ENCODE measurements around the gene FER1L5.
"Not testable (repeated sequence)": the region's sequence is repeated elsewhere in the genome, so short reads cannot be mapped to it uniquely, and the experiment has no call there.

FER1L5 gene

GRCh38 chr2:96633641-96634040 lies 8.9 kb upstream of the FER1L5 start:
- in situ Hi-C loops (cut with HindIII; ENCODE audit: low sequenced_read_pairs): no loop called here

DNA sequence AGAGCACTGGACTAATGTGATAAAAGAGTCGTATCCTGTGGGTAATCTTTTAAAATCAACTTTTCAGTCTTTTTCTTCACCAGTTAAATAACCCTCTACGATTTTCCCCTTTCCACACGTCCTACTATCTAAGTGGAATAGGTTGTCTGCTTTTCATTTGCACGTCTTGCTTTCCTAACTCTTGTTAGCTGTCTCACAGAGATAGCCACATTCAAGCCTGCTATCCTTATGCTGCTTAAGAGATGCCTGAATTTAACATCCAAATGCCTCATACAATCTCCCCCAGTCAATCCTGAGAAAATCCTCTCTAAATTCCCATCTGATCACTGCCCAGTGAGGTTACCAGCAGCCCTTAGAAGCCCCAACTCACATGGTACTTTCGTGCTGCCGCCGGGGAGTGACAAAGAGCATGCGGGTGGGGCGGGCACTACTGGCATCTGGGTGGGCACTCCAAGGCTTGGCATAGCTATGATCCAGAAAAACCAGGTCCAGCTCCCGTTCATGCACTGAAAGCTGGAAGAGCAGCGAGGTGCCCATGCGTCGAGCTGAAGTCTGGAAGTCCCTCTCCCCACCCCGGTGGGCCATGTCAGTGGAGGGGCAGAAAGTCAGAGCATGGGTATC lies 5.9 kb upstream of the FER1L5 start:
- in situ Hi-C loops (cut with HindIII; ENCODE audit: low sequenced_read_pairs): no loop called here

DNA sequence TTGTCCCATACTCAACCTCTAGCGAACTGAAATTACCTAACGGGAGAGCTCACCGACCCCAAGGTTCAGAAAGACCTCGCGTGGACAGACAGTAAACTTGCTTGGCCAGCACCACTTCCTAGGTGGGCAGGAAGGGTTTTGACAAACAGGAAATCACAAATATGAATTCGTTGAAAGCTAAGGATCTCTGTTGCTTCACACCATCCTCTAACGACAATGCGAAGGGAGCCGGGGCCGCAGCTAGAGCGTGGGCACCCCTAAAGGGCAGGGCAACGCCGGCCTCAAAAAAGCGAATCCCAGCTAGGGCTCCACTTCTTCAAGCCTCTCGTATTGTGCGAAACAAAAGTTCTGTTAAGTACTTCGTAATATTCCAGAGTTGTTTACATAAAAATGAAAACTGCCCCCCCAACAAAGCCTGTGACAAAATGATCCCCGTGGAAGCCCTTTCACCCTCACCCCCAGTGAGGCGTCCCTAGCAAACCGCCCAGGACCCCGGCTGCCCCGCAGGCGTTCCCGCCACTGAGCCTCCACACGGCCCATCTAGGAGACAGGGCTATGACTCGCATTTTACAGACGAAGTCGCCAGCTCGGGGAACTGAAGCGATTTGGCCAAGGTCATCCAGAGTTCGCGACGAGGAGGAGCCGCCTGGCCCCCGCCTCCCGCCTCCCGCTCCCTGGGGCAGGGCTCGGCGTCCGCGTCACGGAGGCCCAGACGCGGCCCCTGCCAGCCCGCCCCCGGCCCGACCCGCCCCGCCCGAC lies 5.0 kb upstream of the FER1L5 start:
- in situ Hi-C loops (cut with HindIII; ENCODE audit: low sequenced_read_pairs): no loop called here

GRCh38 chr2:96638144-96639121 lies 4.1 kb upstream of the FER1L5 start, which contains the start of gene KANSL3:
KANSL3 (minus strand) TSS chr2:96638312; CDS start chr2:96637135, 1,177 bp downstream.
- in situ Hi-C loops (cut with HindIII; ENCODE audit: low sequenced_read_pairs): no loop called here

GRCh38 chr2:96647681-96648080 lies 5.1 kb downstream of the FER1L5 start:
- in situ Hi-C loops (cut with HindIII; ENCODE audit: low sequenced_read_pairs): no loop called here

DNA sequence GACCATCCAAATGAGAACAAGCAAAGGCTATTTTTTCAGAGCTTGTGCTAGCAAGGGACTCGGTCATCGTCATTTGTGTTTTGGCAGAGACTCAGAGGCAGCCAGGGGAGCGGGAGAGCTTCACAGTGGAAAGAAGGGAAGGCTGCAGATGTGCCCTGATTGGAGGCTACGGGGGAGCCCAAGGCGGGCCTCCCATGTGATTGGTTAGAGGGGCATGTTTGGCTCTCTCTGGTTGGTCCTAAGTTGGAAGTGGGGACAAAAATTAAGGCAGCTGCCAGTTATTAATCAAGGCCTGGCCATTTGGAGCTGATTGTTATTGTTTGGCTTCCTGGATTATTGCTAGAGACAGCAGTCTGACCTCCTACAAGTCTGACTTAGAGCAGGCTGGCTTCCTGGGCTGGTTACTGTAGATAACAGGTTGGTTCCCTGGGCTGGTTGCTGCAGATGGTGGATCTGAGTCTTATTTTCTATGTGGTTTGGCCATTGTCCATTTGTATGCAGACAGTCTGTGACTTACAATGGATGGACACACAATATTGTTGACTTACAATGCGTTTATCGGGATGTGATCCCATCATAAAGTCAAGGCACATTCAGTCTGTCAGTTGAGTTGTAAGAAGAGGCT lies 5.9 kb downstream of the FER1L5 start:
- in situ Hi-C loops (cut with HindIII; ENCODE audit: low sequenced_read_pairs): no loop called here

- in situ Hi-C loops (cut with HindIII; ENCODE audit: low sequenced_read_pairs): no loop called here
Measured at GRCh38 chr2:96649342-96649741, 6.8 kb downstream of the FER1L5 start.

DNA sequence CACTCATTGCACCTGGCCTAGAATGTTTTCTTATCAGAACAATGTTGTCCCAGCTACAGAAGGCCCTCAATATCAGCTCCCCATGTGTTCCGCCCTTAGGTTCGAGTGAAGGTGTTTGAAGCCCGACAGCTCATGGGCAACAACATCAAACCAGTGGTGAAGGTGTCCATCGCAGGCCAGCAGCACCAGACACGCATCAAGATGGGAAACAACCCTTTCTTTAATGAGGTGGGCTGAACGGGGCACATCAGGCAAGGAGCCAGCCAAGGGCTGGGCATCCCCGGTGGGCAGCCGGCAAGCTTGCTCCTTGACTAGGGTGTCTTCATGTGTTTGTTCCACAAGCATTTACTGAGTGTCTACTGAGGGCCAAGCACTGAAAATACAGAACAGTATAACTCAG lies 9.2 kb downstream of the FER1L5 start:
- in situ Hi-C loops (cut with HindIII; ENCODE audit: low sequenced_read_pairs): no loop called here

- in situ Hi-C loops (cut with HindIII; ENCODE audit: low sequenced_read_pairs): not testable (repeated sequence)
Measured at GRCh38 chr2:96654791-96655190, 12.2 kb downstream of the FER1L5 start.

DNA sequence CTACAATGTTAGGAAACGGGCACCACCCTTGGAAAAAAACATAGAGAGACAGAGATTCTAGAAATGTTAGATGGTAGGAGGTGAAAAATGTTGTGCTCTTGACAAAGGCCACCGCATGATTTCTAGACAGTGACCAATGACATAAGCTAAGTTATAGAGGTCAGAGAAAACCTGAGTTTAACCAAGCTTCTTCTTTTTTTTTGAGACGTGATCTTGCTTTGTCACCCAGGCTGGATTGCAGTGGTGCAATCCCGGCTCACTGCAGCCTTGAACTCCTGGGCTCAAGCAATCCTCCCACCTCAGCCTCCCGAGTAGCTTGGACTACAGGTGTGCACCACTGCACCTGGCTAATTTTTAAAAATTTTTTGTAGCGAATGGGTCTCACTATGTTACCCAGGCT lies 13.0 kb downstream of the FER1L5 start:
- in situ Hi-C loops (cut with HindIII; ENCODE audit: low sequenced_read_pairs): no loop called here

DNA sequence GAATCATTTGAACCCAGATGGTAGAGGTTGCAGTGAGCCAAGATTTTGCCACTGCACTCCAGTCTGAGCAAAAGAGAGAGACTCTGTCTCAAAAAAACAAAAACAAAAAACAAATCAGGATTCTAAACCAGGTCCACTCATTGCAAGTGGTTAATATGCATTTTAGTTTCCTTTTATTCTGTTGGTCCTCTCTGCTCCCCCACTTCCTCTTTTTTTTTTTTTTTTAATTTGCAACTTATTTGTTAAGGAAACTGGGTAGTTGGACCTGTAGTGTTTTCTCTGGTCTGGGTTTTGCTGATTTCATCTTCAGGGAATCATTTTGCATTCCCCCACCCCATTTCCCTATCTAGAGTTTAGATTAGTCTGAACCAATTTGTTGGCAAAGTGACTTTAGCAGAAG lies 14.0 kb downstream of the FER1L5 start:
- in situ Hi-C loops (cut with HindIII; ENCODE audit: low sequenced_read_pairs): no loop called here

DNA sequence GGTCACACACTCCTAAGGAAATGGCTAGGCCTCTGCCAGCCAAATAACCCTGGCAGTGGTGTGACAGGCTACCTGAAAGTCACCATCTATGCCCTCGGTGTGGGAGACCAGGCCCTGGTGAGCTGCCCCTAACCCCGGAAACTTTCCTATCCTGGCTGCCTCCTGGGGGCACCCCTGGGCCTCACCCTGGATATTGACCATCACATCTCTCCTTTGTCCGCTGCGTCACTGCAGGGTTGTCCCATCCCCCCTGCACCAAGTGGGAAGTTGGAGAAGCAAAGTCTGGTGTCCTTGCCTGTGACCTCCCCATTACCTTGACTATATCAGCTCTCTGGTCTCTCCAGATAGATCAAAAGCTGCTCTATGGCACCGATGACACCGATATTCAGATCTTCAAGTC lies 18.8 kb downstream of the FER1L5 start:
- in situ Hi-C loops (cut with HindIII; ENCODE audit: low sequenced_read_pairs): no loop called here

- in situ Hi-C loops (cut with HindIII; ENCODE audit: low sequenced_read_pairs): no loop called here
Measured at GRCh38 chr2:96662360-96662759, 19.8 kb downstream of the FER1L5 start.

GRCh38 chr2:96663177-96663576 lies 20.6 kb downstream of the FER1L5 start:
- in situ Hi-C loops (cut with HindIII; ENCODE audit: low sequenced_read_pairs): no loop called here

- in situ Hi-C loops (cut with HindIII; ENCODE audit: low sequenced_read_pairs): no loop called here
Measured at GRCh38 chr2:96663829-96664228, 21.3 kb downstream of the FER1L5 start.

- in situ Hi-C loops (cut with HindIII; ENCODE audit: low sequenced_read_pairs): no loop called here
Measured at GRCh38 chr2:96664366-96664925, 21.9 kb downstream of the FER1L5 start.

GRCh38 chr2:96665083-96665569 lies 22.6 kb downstream of the FER1L5 start:
- in situ Hi-C loops (cut with HindIII; ENCODE audit: low sequenced_read_pairs): no loop called here

GRCh38 chr2:96665717-96666116 lies 23.2 kb downstream of the FER1L5 start:
- in situ Hi-C loops (cut with HindIII; ENCODE audit: low sequenced_read_pairs): not testable (repeated sequence)

DNA sequence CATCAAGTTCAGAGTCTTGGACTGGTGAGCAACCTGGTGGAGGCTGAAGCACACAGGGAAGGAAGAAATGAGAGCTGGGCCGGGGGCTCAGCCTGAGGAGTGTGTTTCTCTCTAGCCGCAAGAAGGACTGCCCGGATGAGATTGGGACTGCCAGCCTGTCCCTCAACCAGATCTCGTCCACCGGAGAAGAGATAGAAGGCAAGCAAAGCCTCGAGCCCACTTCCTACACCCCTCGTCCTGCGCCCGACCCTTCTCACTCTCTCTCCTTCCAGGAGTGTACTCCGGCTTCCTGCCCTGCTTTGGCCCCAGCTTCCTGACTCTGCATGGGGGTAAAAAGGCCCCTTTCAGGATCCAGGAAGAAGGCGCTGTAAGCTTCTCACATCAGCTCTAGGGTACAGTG lies 26.2 kb downstream of the FER1L5 start:
- in situ Hi-C loops (cut with HindIII; ENCODE audit: low sequenced_read_pairs): no loop called here

DNA sequence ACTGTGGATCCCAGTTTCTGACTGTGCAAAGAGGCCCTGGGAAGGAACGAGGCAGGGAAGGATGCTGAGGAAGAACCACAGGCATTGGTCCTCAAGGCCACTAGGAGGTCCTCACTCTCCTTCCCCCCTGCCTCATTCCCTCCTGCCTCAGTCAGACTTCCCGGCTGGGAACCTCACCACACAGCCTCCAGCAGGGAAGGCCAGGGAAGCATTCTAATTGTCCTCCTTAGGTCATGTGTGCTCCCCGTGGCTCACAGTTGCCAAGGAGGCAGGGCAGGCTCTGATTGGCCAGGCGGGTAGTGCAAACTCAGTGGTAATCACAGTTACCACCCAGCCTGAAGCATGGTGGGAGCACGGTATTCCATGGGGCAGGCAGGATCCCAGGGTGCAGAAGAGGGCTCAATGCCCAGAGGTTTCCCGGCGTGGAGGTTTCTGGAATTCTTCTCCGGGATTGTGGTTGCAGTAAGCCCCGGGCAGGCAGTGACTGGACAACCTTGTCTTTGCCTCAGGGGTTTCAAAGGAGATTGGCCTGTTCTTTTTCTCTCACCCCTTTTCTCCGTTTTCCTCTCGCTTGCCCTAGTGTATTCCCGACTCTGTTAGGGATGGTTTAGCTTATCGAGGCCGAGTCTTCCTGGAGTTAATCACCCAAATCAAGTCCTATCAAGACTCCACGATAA lies 27.1 kb downstream of the FER1L5 start:
- in situ Hi-C loops (cut with HindIII; ENCODE audit: low sequenced_read_pairs): no loop called here

All from endothelial cell of hepatic sinusoid (primary cell).